ENCODE measurements around the gene CCDC117. TPM values are rescaled to one million over a fixed set of nuclear protein-coding genes. Genes with fewer than 3 reads are reported as not detected.

The CCDC117 gene
- polyA plus RNA-seq, 1 donor, result 29.2 TPM

GRCh38 chr22:28768701-28769393, 3.6 kb upstream of the CCDC117 start:
- DNase-seq, result no peak
- no peaks in the 10 kb centered on the region for H3K27me3 ChIP-seq (ENCODE audit: control insufficient read depth, insufficient read depth, low read length)
- no peak overlapping the region for H3K4me3 ChIP-seq (ENCODE audit: low read length)
- H3K36me3 ChIP-seq (ENCODE audit: control insufficient read depth, insufficient read depth, low read length), result no peaks in the 10 kb centered on the region
- no peak overlapping the region for H3K27ac ChIP-seq (ENCODE audit: low read length)
- no peaks in the 10 kb centered on the region for H3K4me1 ChIP-seq (ENCODE audit: control insufficient read depth, insufficient read depth, low read length)
- no peaks in the 10 kb centered on the region for H3K9me3 ChIP-seq (ENCODE audit: control insufficient read depth, low read depth, low read length)
- WGBS (ENCODE audit: insufficient coverage, low lambda C conversion rate), result 100% methylated on average over 1 of the region's 6 CpGs

- H3K4me1 ChIP-seq (ENCODE audit: control insufficient read depth, insufficient read depth, low read length), result no peaks in the 10 kb centered on the region
- H3K27ac ChIP-seq (ENCODE audit: low read length), result no peak overlapping the region
- H3K4me3 ChIP-seq (ENCODE audit: low read length), result no peak overlapping the region
- no peak for DNase-seq
- 100% methylated on average over 1 of the region's 14 CpGs for WGBS (ENCODE audit: insufficient coverage, low lambda C conversion rate)
- peaks cover 3% of the 10 kb centered on the region for H3K36me3 ChIP-seq (ENCODE audit: control insufficient read depth, insufficient read depth, low read length)
- no peaks in the 10 kb centered on the region for H3K27me3 ChIP-seq (ENCODE audit: control insufficient read depth, insufficient read depth, low read length)
- no peaks in the 10 kb centered on the region for H3K9me3 ChIP-seq (ENCODE audit: control insufficient read depth, low read depth, low read length)
Observed at GRCh38 chr22:28769394-28770085, 3.0 kb upstream of the CCDC117 start.

DNA sequence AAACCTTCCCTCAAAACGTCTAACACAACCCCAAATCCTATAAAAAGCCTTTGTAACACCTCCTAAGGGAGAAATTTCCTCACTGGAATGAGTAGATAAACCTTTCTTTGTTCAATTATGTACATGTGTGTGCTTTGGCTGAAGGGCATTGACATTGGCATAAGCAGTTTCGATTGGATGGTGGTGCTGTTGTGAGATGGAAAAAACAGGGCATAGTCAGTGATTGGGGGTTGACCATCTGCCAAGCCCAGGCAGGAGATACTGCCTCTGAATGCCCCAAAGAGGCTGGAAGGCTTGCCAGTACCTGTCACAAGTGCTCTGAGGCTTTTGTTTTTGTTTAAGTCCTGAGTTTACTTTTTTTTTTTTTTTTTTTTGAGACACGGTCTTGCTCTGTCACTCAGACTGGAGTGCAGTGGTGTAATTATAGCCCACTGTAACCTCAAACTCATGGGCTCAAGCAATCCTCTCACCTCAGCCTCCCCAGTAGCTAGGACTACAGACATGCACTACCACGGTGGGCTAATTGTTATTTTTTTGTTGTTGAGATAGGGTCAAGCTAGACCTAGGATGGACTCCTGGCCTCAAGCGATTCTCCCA, 1.2 kb upstream of the CCDC117 start:
- Histone ChIP-seq H3K36me3 (ENCODE audit: control insufficient read depth, insufficient read depth, low read length) (peaks cover 9% of the 10 kb centered on the region), H3K9me3 (ENCODE audit: control insufficient read depth, low read depth, low read length) (no peaks in the 10 kb centered on the region), H3K27me3 (ENCODE audit: control insufficient read depth, insufficient read depth, low read length) (no peaks in the 10 kb centered on the region), H3K4me3 (ENCODE audit: low read length) (no peak overlapping the region), H3K27ac (ENCODE audit: low read length) (no peak overlapping the region), H3K4me1 (ENCODE audit: control insufficient read depth, insufficient read depth, low read length) (no peaks in the 10 kb centered on the region)
- DNase-seq, result no peak
- WGBS (ENCODE audit: insufficient coverage, low lambda C conversion rate), result 100% methylated on average over 1 of the region's 5 CpGs

GRCh38 chr22:28773461-28773867, 969 bp downstream of the CCDC117 start:
- peak in 1 of 2 donors; percentile 63 for DNase-seq
- Histone ChIP-seq H3K9me3 (ENCODE audit: control insufficient read depth, low read depth, low read length) (no peaks in the 10 kb centered on the region), H3K27ac (ENCODE audit: low read length) (peak overlapping the region; percentile 88), H3K27me3 (ENCODE audit: control insufficient read depth, insufficient read depth, low read length) (no peaks in the 10 kb centered on the region), H3K4me3 (ENCODE audit: low read length) (peak overlapping the region; percentile 65), H3K4me1 (ENCODE audit: control insufficient read depth, insufficient read depth, low read length) (no peaks in the 10 kb centered on the region), H3K36me3 (ENCODE audit: control insufficient read depth, insufficient read depth, low read length) (peaks cover 18% of the 10 kb centered on the region)
- 20% methylated on average over 1 of the region's 10 CpGs for WGBS (ENCODE audit: insufficient coverage, low lambda C conversion rate)

DNA sequence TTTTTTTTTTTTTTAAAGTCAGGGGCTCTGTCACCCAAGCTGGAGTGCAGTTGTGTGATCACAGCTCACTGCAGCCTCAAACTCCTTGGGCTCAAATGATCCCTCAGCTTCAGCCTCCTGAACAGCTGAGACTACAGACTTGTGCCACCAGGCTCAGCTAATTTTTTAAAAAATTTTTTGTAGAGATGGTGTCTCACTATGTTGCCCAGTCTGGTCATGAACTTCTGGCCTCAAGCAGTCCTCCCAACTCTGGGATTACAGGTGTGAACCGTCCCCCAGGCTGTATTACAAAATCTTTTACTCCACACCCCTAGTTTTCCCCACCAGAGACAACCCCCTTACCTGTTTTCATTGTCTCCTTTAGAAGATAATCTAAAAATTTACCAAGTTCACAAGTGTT, 1.9 kb downstream of the CCDC117 start:
- Histone ChIP-seq H3K4me3 (ENCODE audit: low read length) (no peak overlapping the region), H3K27me3 (ENCODE audit: control insufficient read depth, insufficient read depth, low read length) (no peaks in the 10 kb centered on the region), H3K27ac (ENCODE audit: low read length) (no peak overlapping the region), H3K9me3 (ENCODE audit: control insufficient read depth, low read depth, low read length) (no peaks in the 10 kb centered on the region), H3K4me1 (ENCODE audit: control insufficient read depth, insufficient read depth, low read length) (no peaks in the 10 kb centered on the region), H3K36me3 (ENCODE audit: control insufficient read depth, insufficient read depth, low read length) (peaks cover 18% of the 10 kb centered on the region)
- DNase-seq, result no peak
- no CpG with 5 or more reads among the region's 1 CpG for whole genome bisulfite sequencing (ENCODE audit: insufficient coverage, low lambda C conversion rate)

DNA sequence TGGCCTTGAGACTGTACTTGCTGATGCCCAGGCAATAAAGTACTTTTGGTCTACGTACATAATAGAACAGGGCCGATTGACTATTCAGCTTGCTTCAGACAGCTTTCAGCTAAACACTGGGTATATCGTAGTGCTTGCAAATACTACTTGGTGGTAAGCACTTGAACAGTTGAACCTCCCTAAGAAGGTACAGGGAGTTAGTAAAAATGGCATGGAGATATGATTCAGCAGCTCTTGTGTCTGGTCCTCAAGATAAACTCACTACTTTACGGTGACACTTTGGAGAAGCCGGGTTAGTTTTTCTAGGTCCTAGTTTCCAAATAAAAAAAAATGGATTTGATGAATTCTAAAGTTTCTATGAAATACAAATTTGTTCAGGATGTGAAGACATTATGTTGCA, 7.3 kb downstream of the CCDC117 start:
- no peak overlapping the region for H3K4me3 ChIP-seq (ENCODE audit: low read length)
- no peak overlapping the region for H3K27ac ChIP-seq (ENCODE audit: low read length)
- no peak for DNase-seq
- peaks cover 43% of the 10 kb centered on the region for H3K36me3 ChIP-seq (ENCODE audit: control insufficient read depth, insufficient read depth, low read length)
- WGBS (ENCODE audit: insufficient coverage, low lambda C conversion rate), result 88% methylated on average over 2 of the region's 5 CpGs
- H3K9me3 ChIP-seq (ENCODE audit: control insufficient read depth, low read depth, low read length), result no peaks in the 10 kb centered on the region
- peaks cover 27% of the 10 kb centered on the region for H3K4me1 ChIP-seq (ENCODE audit: control insufficient read depth, insufficient read depth, low read length)
- no peaks in the 10 kb centered on the region for H3K27me3 ChIP-seq (ENCODE audit: control insufficient read depth, insufficient read depth, low read length)

DNA sequence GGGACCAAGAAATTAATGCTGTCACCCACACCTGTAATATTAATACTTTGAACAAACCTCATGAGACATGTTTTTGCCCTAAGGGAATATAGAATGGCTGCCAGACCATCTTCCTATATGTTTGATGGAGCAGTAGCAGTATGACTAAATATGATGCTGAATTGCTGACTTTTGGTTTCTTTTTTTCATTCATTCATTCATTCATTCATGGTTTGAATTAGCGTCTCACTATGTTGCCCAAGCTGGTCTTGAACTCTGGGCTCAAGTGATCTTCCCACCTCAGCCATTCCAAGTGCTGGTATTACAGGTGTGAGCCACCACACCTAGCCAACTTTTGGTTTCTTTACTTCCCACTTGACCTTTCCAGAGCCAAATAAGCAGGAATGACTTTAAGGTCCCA, 7.8 kb downstream of the CCDC117 start:
- H3K27me3 ChIP-seq (ENCODE audit: control insufficient read depth, insufficient read depth, low read length), result no peaks in the 10 kb centered on the region
- 100% methylated on average over 1 of the region's 1 CpG for WGBS (ENCODE audit: insufficient coverage, low lambda C conversion rate)
- no peaks in the 10 kb centered on the region for H3K9me3 ChIP-seq (ENCODE audit: control insufficient read depth, low read depth, low read length)
- H3K4me3 ChIP-seq (ENCODE audit: low read length), result no peak overlapping the region
- no peak for DNase-seq
- peaks cover 48% of the 10 kb centered on the region for H3K36me3 ChIP-seq (ENCODE audit: control insufficient read depth, insufficient read depth, low read length)
- H3K4me1 ChIP-seq (ENCODE audit: control insufficient read depth, insufficient read depth, low read length), result peaks cover 32% of the 10 kb centered on the region
- no peak overlapping the region for H3K27ac ChIP-seq (ENCODE audit: low read length)

DNA sequence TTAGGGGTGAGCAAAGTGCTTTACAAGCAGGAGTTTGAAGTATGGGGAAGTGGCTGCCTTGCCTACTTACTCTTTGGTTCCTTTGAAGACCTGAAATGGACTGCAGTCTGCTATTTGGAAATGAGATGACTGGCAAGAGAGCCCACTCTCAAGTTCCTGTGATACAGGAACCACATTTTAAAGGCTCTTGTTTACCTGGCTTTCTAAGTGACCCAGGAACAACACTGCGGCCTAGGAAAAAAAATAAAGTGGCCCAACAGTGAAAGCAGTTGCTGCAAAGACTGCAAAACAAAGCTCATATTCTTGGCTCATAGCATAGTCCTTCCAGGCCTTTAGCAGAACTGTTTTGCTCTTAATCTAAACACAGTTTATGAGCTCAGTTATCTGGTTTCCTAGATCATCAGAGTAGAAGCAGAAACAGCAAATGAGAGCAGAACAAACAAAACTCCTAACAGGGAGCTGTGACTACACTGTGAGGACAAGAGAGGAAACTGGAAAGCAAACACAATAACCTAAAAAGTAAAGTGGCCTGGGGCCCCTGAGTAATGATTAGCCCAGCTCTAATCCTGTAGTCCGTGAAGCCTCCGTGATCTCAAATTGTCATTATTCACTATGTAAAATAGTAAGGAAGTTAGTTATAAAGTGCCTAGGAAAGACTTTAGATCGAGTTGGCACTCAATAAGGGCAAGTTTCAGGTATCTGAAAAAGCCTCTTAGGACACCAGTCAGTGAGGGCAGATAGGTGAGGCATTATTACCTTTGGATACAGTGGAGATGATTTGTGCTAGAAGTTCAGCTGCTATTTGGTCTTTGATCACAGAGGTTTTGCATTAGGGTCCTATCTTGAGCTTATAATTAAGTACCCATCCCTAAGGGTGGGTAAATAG, 11.5 kb downstream of the CCDC117 start:
- DNase-seq, result peak; percentile 68 to 90
- Histone ChIP-seq H3K27ac (ENCODE audit: low read length) (peak overlapping the region; percentile 95), H3K4me3 (ENCODE audit: low read length) (no peak overlapping the region), H3K27me3 (ENCODE audit: control insufficient read depth, insufficient read depth, low read length) (no peaks in the 10 kb centered on the region), H3K9me3 (ENCODE audit: control insufficient read depth, low read depth, low read length) (no peaks in the 10 kb centered on the region), H3K36me3 (ENCODE audit: control insufficient read depth, insufficient read depth, low read length) (peaks cover 59% of the 10 kb centered on the region), H3K4me1 (ENCODE audit: control insufficient read depth, insufficient read depth, low read length) (peaks cover 35% of the 10 kb centered on the region)
- WGBS (ENCODE audit: insufficient coverage, low lambda C conversion rate), result no CpG with 5 or more reads among the region's 4 CpGs

GRCh38 chr22:28788601-28789000, 16.1 kb downstream of the CCDC117 start:
- Histone ChIP-seq H3K27ac (ENCODE audit: low read length) (no peak overlapping the region), H3K9me3 (ENCODE audit: control insufficient read depth, low read depth, low read length) (no peaks in the 10 kb centered on the region), H3K4me1 (ENCODE audit: control insufficient read depth, insufficient read depth, low read length) (peaks cover 23% of the 10 kb centered on the region), H3K4me3 (ENCODE audit: low read length) (no peak overlapping the region), H3K27me3 (ENCODE audit: control insufficient read depth, insufficient read depth, low read length) (no peaks in the 10 kb centered on the region), H3K36me3 (ENCODE audit: control insufficient read depth, insufficient read depth, low read length) (peaks cover 39% of the 10 kb centered on the region)
- DNase-seq, result no peak
- 93% methylated on average over 2 of the region's 3 CpGs for WGBS (ENCODE audit: insufficient coverage, low lambda C conversion rate)

GRCh38 chr22:28791124-28791523, 18.6 kb downstream of the CCDC117 start:
- Histone ChIP-seq H3K27ac (ENCODE audit: low read length) (no peak overlapping the region), H3K4me3 (ENCODE audit: low read length) (no peak overlapping the region), H3K9me3 (ENCODE audit: control insufficient read depth, low read depth, low read length) (no peaks in the 10 kb centered on the region), H3K36me3 (ENCODE audit: control insufficient read depth, insufficient read depth, low read length) (peaks cover 43% of the 10 kb centered on the region), H3K27me3 (ENCODE audit: control insufficient read depth, insufficient read depth, low read length) (no peaks in the 10 kb centered on the region), H3K4me1 (ENCODE audit: control insufficient read depth, insufficient read depth, low read length) (peaks cover 6% of the 10 kb centered on the region)
- no CpG with 5 or more reads among the region's 5 CpGs for WGBS (ENCODE audit: insufficient coverage, low lambda C conversion rate)
- DNase-seq, result no peak
